NT2/D1 (cell line): ENCODE measurements around the gene RAVER1.

Experiments
- SUZ12 ChIP-seq: IDR thresholded peaks from 2 replicates; pipeline ENCODE4 v1.6.1; 2011; ENCODE audit not compliant: insufficient read length, insufficient read depth; ENCODE audit errors: extremely low read depth
- YY1 ChIP-seq: IDR thresholded peaks from 2 replicates; pipeline ENCODE4 v1.6.1; 2011; ENCODE audit not compliant: insufficient read length, insufficient read depth
- ZNF274 ChIP-seq: IDR thresholded peaks from 2 replicates; pipeline ENCODE4 v1.6.1; 2011; ENCODE audit warnings: mild to moderate bottlenecking, low read depth, low read length

DNA sequence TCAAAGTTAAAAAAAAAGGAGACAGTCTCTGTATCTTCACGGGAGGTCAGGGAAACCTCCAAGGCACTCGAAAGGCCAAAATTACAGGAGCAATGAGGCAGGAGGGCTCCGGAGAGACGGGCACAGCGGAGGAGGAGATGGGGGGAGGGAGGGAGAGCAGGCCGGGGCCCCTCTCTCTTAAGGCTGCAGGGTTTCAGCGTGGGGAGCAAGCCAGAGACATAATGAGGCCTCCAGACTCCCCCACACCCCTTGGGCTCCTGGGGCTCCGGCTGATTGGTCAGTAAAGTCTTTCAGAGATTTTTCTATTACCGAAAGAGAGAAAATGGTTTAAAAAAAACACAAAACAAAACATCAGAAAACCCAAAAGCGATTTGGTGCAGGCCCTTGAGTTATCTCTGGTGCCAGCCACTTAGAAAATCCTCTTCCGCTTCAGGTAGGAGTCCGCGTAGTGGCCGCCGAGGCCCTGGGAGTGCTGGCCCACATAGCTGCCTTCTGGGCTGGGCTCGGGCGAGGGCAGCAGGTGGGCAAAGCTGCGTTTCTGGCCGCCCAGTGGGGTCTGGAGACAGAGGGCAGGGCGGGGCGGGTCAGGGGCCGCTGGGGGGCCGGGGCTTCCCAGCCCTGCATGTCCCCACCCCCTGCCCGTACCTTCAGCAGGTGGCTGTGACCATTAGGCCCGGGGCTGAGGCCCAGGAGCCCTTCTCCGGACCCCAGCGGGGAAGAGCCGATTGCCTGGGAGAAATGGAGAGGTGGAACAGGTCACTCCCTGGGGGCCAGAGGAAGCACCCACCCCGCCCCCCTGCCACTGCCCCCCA is 16.1 kb downstream of the RAVER1 start:
- no peak for TF ChIP-seq ZNF274
- no peak for TF ChIP-seq YY1
- TF ChIP-seq SUZ12, result no peak
